Measurements from ENCODE around the gene PNRC1.

- TF ChIP-seq, protein P1, sequence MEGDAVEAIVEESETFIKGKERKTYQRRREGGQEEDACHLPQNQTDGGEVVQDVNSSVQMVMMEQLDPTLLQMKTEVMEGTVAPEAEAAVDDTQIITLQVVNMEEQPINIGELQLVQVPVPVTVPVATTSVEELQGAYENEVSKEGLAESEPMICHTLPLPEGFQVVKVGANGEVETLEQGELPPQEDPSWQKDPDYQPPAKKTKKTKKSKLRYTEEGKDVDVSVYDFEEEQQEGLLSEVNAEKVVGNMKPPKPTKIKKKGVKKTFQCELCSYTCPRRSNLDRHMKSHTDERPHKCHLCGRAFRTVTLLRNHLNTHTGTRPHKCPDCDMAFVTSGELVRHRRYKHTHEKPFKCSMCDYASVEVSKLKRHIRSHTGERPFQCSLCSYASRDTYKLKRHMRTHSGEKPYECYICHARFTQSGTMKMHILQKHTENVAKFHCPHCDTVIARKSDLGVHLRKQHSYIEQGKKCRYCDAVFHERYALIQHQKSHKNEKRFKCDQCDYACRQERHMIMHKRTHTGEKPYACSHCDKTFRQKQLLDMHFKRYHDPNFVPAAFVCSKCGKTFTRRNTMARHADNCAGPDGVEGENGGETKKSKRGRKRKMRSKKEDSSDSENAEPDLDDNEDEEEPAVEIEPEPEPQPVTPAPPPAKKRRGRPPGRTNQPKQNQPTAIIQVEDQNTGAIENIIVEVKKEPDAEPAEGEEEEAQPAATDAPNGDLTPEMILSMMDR (IDR thresholded peaks at IDR 0.05): no peak
- no peak for TF ChIP-seq POLR2A (IDR thresholded peaks at IDR 0.05)
Observed at GRCh38 chr6:89079511-89080234, 878 bp upstream of the PNRC1 start.

All from testis (tissue), 2 donors.